Mammary epithelial cell (primary cell): ENCODE measurements around the gene CMTM1.

Source experiments
- EZH2 ChIP-seq: IDR thresholded peaks from 2 replicates; pipeline ENCODE4 v1.6.1; 2012; ENCODE audit warnings: low read length, inconsistent platforms, borderline replicate concordance
- TF ChIP-seq, protein P1 (sequence below), 2 donors: IDR thresholded peaks in 1 of 2; conservative IDR thresholded peaks in 1 of 2; 2 replicates each; pipeline ENCODE4 v1.5.1; 2011 to 2012; ENCODE audit warnings: inconsistent platforms in 2 of 2, low read length in 2 of 2, mild to moderate bottlenecking in 2 of 2, control low read depth in 1 of 2, low read depth in 1 of 2; ENCODE audit not compliant: insufficient read depth in 1 of 2; ENCODE audit errors: extremely low read depth in 1 of 2

DNA sequence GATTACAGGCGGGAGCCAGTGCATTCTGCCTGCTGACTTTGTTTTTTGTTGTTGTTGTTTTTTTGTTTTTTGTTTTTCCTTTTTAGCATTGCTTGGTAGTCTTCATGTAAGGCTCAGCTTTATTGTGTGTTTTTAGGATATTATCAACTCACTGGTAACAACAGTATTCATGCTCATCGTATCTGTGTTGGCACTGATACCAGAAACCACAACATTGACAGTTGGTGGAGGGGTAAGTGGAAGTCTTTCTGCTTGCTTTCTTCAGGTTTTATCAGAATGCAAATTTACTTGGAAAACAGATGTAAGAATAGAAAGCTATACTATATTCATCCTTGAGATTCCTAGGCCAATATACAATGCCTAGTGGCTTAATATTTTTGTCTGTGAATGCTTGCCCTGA is 3.3 kb upstream of the CMTM1 start:
- TF ChIP-seq, protein P1, sequence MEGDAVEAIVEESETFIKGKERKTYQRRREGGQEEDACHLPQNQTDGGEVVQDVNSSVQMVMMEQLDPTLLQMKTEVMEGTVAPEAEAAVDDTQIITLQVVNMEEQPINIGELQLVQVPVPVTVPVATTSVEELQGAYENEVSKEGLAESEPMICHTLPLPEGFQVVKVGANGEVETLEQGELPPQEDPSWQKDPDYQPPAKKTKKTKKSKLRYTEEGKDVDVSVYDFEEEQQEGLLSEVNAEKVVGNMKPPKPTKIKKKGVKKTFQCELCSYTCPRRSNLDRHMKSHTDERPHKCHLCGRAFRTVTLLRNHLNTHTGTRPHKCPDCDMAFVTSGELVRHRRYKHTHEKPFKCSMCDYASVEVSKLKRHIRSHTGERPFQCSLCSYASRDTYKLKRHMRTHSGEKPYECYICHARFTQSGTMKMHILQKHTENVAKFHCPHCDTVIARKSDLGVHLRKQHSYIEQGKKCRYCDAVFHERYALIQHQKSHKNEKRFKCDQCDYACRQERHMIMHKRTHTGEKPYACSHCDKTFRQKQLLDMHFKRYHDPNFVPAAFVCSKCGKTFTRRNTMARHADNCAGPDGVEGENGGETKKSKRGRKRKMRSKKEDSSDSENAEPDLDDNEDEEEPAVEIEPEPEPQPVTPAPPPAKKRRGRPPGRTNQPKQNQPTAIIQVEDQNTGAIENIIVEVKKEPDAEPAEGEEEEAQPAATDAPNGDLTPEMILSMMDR (conservative IDR thresholded peaks at IDR 0.05 in 1 of 2, IDR thresholded peaks at IDR 0.05 in 1 of 2; ENCODE audit: extremely low read depth in 1 of 2, insufficient read depth in 1 of 2, low read depth in 1 of 2, low read length in 2 of 2) = no peak
- TF ChIP-seq EZH2 = no peak
